Retinal pigment epithelial cell (primary cell): ENCODE measurements around the gene SPRN.
"Not testable (repeated sequence)": the region's sequence is repeated elsewhere in the genome, so short reads cannot be mapped to it uniquely, and the experiment has no call there.

Experiments used
- DNase-seq: peaks from one replicate; pipeline ENCODE4 v3.0.0-alpha.2; 2010; ENCODE audit warnings: low read depth
- H3K4me3 ChIP-seq: 2 replicates; pipeline ENCODE4 v1.5.1; 2011; ENCODE audit warnings: mild to moderate bottlenecking, low read length, control low read depth, moderate library complexity
- CTCF ChIP-seq: conservative IDR thresholded peaks from 2 replicates; pipeline ENCODE4 v1.5.1; 2011; ENCODE audit warnings: low read depth, low read length, control low read depth, inconsistent platforms

The SPRN gene

GRCh38 chr10:133418289-133418993, 6.0 kb downstream of the SPRN start:
- H3K4me3 ChIP-seq: no peak overlapping the region
- TF ChIP-seq CTCF: no peak
- DNase-seq: no peak

DNA sequence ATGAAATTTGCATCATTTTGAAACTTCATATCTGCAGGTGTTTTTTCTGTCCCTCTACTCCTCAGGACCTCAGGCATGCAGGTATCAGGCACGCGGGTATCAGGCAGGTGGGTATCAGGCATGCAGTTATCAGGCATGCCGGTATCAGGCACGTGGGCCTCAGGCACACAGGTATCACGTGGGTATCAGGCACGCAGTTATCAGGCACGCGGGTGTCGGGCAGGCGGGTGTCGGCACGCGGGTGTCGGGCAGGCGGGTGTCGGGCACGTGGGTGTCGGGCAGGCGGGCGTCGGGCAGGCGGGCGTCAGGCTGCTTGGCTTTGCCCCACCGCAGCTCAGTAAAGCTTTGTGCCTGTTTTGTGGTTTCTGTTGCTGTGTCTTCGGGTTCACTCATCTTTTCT, 8.7 kb downstream of the SPRN start:
- DNase-seq: no peak
- H3K4me3 ChIP-seq: no peak overlapping the region
- no peak for TF ChIP-seq CTCF

GRCh38 chr10:133414401-133414800, 10.0 kb downstream of the SPRN start:
- not testable (repeated sequence) for DNase-seq, H3K4me3 ChIP-seq

DNA sequence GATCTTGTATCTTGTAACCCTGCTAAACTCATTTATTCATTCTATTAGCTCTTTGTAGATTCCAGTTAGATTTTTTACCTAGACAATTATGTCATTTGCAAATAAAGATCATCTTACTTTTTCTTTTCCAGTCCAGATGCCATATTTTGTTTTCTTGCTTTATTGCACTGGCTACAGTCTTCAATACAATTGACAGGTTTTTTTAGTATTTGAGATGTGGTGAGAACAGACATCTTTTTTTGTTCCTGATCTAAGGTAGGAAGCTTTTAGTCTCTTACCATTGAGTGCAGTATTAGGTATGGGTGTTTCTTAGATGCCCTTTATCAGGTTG, 12.1 kb downstream of the SPRN start:
- H3K4me3 ChIP-seq: no peak overlapping the region
- no peak for DNase-seq
- TF ChIP-seq CTCF: no peak

GRCh38 chr10:133411523-133412380, 12.7 kb downstream of the SPRN start:
- no peak for DNase-seq
- no peak for TF ChIP-seq CTCF
- H3K4me3 ChIP-seq: no peak overlapping the region

GRCh38 chr10:133405844-133406527, 18.4 kb downstream of the SPRN start:
- DNase-seq: no peak
- no peak for TF ChIP-seq CTCF
- H3K4me3 ChIP-seq: no peak overlapping the region

GRCh38 chr10:133405272-133405671, 19.2 kb downstream of the SPRN start:
- TF ChIP-seq CTCF: no peak
- no peak overlapping the region for H3K4me3 ChIP-seq
- DNase-seq: no peak
